ENCODE measurements around the gene SCLT1.

The SCLT1 gene

GRCh38 chr4:128869776-128870509, 223.4 kb downstream of the SCLT1 start:
- DNase-seq (ENCODE audit: low spot score) = no peak

GRCh38 chr4:128868758-128869157, 224.6 kb downstream of the SCLT1 start:
- DNase-seq (ENCODE audit: low spot score) = no peak

- no peak for DNase-seq (ENCODE audit: low spot score)
Measured at GRCh38 chr4:128866691-128867090, 226.6 kb downstream of the SCLT1 start.

- DNase-seq (ENCODE audit: low spot score) = no peak
Measured at GRCh38 chr4:128866269-128866668, 227.1 kb downstream of the SCLT1 start.

- no peak for DNase-seq (ENCODE audit: low spot score)
Measured at GRCh38 chr4:128865132-128865531, 228.2 kb downstream of the SCLT1 start.

GRCh38 chr4:128863312-128864075, 229.8 kb downstream of the SCLT1 start:
- DNase-seq (ENCODE audit: low spot score) = peak; percentile 67

- DNase-seq (ENCODE audit: low spot score) = peak; percentile 55
Measured at GRCh38 chr4:128862608-128863311, 230.6 kb downstream of the SCLT1 start.

- no peak for DNase-seq (ENCODE audit: low spot score)
Measured at GRCh38 chr4:128861856-128862518, 231.4 kb downstream of the SCLT1 start.

GRCh38 chr4:128859887-128860677, 233.3 kb downstream of the SCLT1 start:
- no peak for DNase-seq (ENCODE audit: low spot score)

GRCh38 chr4:128858879-128859671, 234.3 kb downstream of the SCLT1 start:
- DNase-seq (ENCODE audit: low spot score) = no peak

- no peak for DNase-seq (ENCODE audit: low spot score)
Measured at GRCh38 chr4:128856246-128856645, 237.1 kb downstream of the SCLT1 start.

GRCh38 chr4:128855621-128856020, 237.7 kb downstream of the SCLT1 start:
- DNase-seq (ENCODE audit: low spot score) = no peak

GRCh38 chr4:128854433-128854832, 238.9 kb downstream of the SCLT1 start:
- DNase-seq (ENCODE audit: low spot score) = peak; percentile 52

GRCh38 chr4:128853741-128854140, 239.6 kb downstream of the SCLT1 start:
- no peak for DNase-seq (ENCODE audit: low spot score)

GRCh38 chr4:128850252-128850651, 243.1 kb downstream of the SCLT1 start:
- DNase-seq (ENCODE audit: low spot score) = no peak

GRCh38 chr4:128848461-128848860, 244.9 kb downstream of the SCLT1 start:
- DNase-seq (ENCODE audit: low spot score) = no peak

- no peak for DNase-seq (ENCODE audit: low spot score)
Measured at GRCh38 chr4:128847082-128847724, 246.1 kb downstream of the SCLT1 start.

- no peak for DNase-seq (ENCODE audit: low spot score)
Measured at GRCh38 chr4:128846063-128846462, 247.3 kb downstream of the SCLT1 start.

- no peak for DNase-seq (ENCODE audit: low spot score)
Measured at GRCh38 chr4:128844931-128845330, 248.4 kb downstream of the SCLT1 start.

- DNase-seq (ENCODE audit: low spot score) = no peak
Measured at GRCh38 chr4:128841402-128841801, 251.9 kb downstream of the SCLT1 start.
